PFSK-1 (cell line): ENCODE data around the gene SAA4.

ENCODE experiments used
- FOXP2 ChIP-seq: optimal IDR thresholded peaks from 2 replicates; pipeline ENCODE3; 2011; ENCODE audit warnings: borderline replicate concordance, control low read depth, inconsistent platforms; ENCODE audit not compliant: insufficient read depth; ENCODE audit errors: extremely low read length, extremely low read depth
- POLR2AphosphoS5 ChIP-seq: IDR thresholded peaks from 2 replicates; pipeline ENCODE4 v1.6.1; 2012; ENCODE audit warnings: low read depth, mild to moderate bottlenecking, control low read depth, low read length, moderate library complexity
- REST ChIP-seq, 2 experiments: IDR thresholded peaks; 2 replicates each; pipeline versions ENCODE4 v1.6.1 to v1.8.0; 2011 to 2012; ENCODE audit warnings: low read depth in 2 of 2, low read length in 2 of 2, control low read depth in 1 of 2, inconsistent platforms in 1 of 2, mild to moderate bottlenecking in 1 of 2, moderate library complexity in 1 of 2; ENCODE audit not compliant: insufficient read depth in 1 of 2
- SIN3A ChIP-seq: IDR thresholded peaks from 2 replicates; pipeline ENCODE4 v1.6.1; 2012; ENCODE audit warnings: mild to moderate bottlenecking, low read length, moderate library complexity, borderline replicate concordance; ENCODE audit not compliant: insufficient read depth
- TAF1 ChIP-seq: IDR thresholded peaks from 2 replicates; pipeline ENCODE4 v1.6.1; 2012; ENCODE audit warnings: low read length, control low read depth, borderline replicate concordance; ENCODE audit not compliant: insufficient read depth

GRCh38 chr11:18221274-18221876, 15.2 kb downstream of the SAA4 start:
- TF ChIP-seq TAF1: no peak
- no peak for TF ChIP-seq REST (IDR thresholded peaks at IDR 0.05; ENCODE audit: insufficient read depth in 1 of 2, low read depth in 2 of 2, low read length in 2 of 2)
- TF ChIP-seq POLR2AphosphoS5: no peak
- TF ChIP-seq SIN3A: no peak
- TF ChIP-seq FOXP2: no peak
